ENCODE measurements around the gene CAMTA1.

CAMTA1 gene

GRCh38 chr1:7070389-7071029 lies 285.3 kb downstream of the CAMTA1 start:
- H3K4me3 ChIP-seq (ENCODE audit: low read depth, low read length) = peak overlapping the region; percentile 44
- DNase-seq (ENCODE audit: low read depth) = peak; percentile 19

- DNase-seq (ENCODE audit: low read depth) = no peak
- H3K4me3 ChIP-seq (ENCODE audit: low read depth, low read length) = no peak overlapping the region
These were observed 290.9 kb downstream of the CAMTA1 start for GRCh38 chr1:7076117-7076516.

- DNase-seq (ENCODE audit: low read depth) = no peak
- H3K4me3 ChIP-seq (ENCODE audit: low read depth, low read length) = no peak overlapping the region
These were observed 291.3 kb downstream of the CAMTA1 start for GRCh38 chr1:7076572-7076971.

- H3K4me3 ChIP-seq (ENCODE audit: low read depth, low read length) = no peak overlapping the region
- DNase-seq (ENCODE audit: low read depth) = no peak
These were observed 291.9 kb downstream of the CAMTA1 start for GRCh38 chr1:7077136-7077535.

GRCh38 chr1:7077970-7078369 lies 292.7 kb downstream of the CAMTA1 start:
- no peak overlapping the region for H3K4me3 ChIP-seq (ENCODE audit: low read depth, low read length)
- DNase-seq (ENCODE audit: low read depth) = no peak

- no peak for DNase-seq (ENCODE audit: low read depth)
- no peak overlapping the region for H3K4me3 ChIP-seq (ENCODE audit: low read depth, low read length)
These were observed 294.4 kb downstream of the CAMTA1 start for GRCh38 chr1:7079637-7080036.

GRCh38 chr1:7084232-7084894 lies 299.1 kb downstream of the CAMTA1 start:
- no peak overlapping the region for H3K4me3 ChIP-seq (ENCODE audit: low read depth, low read length)
- no peak for DNase-seq (ENCODE audit: low read depth)

GRCh38 chr1:7085521-7085920 lies 300.3 kb downstream of the CAMTA1 start:
- no peak overlapping the region for H3K4me3 ChIP-seq (ENCODE audit: low read depth, low read length)
- no peak for DNase-seq (ENCODE audit: low read depth)

GRCh38 chr1:7086106-7086505 lies 300.9 kb downstream of the CAMTA1 start:
- H3K4me3 ChIP-seq (ENCODE audit: low read depth, low read length) = no peak overlapping the region
- no peak for DNase-seq (ENCODE audit: low read depth)

- DNase-seq (ENCODE audit: low read depth) = no peak
- H3K4me3 ChIP-seq (ENCODE audit: low read depth, low read length) = no peak overlapping the region
These were observed 302.6 kb downstream of the CAMTA1 start for GRCh38 chr1:7087888-7088287.

GRCh38 chr1:7089497-7089896 lies 304.2 kb downstream of the CAMTA1 start:
- H3K4me3 ChIP-seq (ENCODE audit: low read depth, low read length) = no peak overlapping the region

GRCh38 chr1:7093297-7093696 lies 308.0 kb downstream of the CAMTA1 start:
- no peak overlapping the region for H3K4me3 ChIP-seq (ENCODE audit: low read depth, low read length)
- DNase-seq (ENCODE audit: low read depth) = no peak

More at GRCh38 chr1:7089497-7089896, 304.2 kb downstream of the CAMTA1 start:
- no peak for DNase-seq (ENCODE audit: low read depth)

GRCh38 chr1:7094086-7094485 lies 308.8 kb downstream of the CAMTA1 start:
- no peak overlapping the region for H3K4me3 ChIP-seq (ENCODE audit: low read depth, low read length)
- no peak for DNase-seq (ENCODE audit: low read depth)

GRCh38 chr1:7094509-7094908 lies 309.3 kb downstream of the CAMTA1 start:
- no peak for DNase-seq (ENCODE audit: low read depth)
- no peak overlapping the region for H3K4me3 ChIP-seq (ENCODE audit: low read depth, low read length)

- DNase-seq (ENCODE audit: low read depth) = no peak
These were observed 310.2 kb downstream of the CAMTA1 start for GRCh38 chr1:7095343-7095964.

GRCh38 chr1:7097938-7098592 lies 312.8 kb downstream of the CAMTA1 start:
- no peak for DNase-seq (ENCODE audit: low read depth)
- H3K4me3 ChIP-seq (ENCODE audit: low read depth, low read length) = no peak overlapping the region

More at GRCh38 chr1:7095343-7095964, 310.2 kb downstream of the CAMTA1 start:
- no peak overlapping the region for H3K4me3 ChIP-seq (ENCODE audit: low read depth, low read length)

- DNase-seq (ENCODE audit: low read depth) = no peak
- no peak overlapping the region for H3K4me3 ChIP-seq (ENCODE audit: low read depth, low read length)
These were observed 313.4 kb downstream of the CAMTA1 start for GRCh38 chr1:7098641-7099040.

GRCh38 chr1:7100479-7100878 lies 315.2 kb downstream of the CAMTA1 start:
- no peak for DNase-seq (ENCODE audit: low read depth)
- no peak overlapping the region for H3K4me3 ChIP-seq (ENCODE audit: low read depth, low read length)

- no peak overlapping the region for H3K4me3 ChIP-seq (ENCODE audit: low read depth, low read length)
- DNase-seq (ENCODE audit: low read depth) = no peak
These were observed 315.9 kb downstream of the CAMTA1 start for GRCh38 chr1:7101187-7101586.

- no peak overlapping the region for H3K4me3 ChIP-seq (ENCODE audit: low read depth, low read length)
- no peak for DNase-seq (ENCODE audit: low read depth)
These were observed 318.1 kb downstream of the CAMTA1 start for GRCh38 chr1:7103361-7103782.
